Measurements from ENCODE around the gene UROD. TPM values are rescaled to one million over a fixed set of nuclear protein-coding genes. Genes with fewer than 3 reads are reported as not detected.

Gene UROD
- total RNA-seq, 6 donors from 2014 or later: 38.6 to 76.3 (median 63.3) TPM

DNA sequence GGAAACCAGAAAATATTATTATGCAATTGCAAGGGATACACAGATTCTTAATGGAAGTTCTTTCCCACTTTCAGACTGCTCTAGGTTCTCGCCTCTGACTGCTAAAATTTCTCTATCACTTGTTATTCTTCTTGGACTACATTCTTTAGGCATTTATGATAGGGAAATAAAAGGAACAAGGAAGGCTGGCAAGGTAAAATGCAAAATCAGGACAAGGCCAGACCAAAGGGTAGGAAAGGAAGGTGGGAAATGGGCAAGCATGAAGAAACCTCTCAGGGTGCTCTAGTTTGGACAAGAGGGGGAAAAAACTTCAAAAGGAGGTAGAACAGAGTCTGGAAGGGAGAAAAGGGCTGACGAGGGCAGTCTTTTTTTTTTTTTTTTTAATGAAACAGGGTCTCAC is 26.2 kb downstream of the UROD start:
- no peak for ATAC-seq (ENCODE audit: low FRiP score in 2 of 2)
- H3K36me3 ChIP-seq: peaks cover 0 to 6% (median 0%) of the 10 kb centered on the region in 4 donors
- TF ChIP-seq, protein P1, sequence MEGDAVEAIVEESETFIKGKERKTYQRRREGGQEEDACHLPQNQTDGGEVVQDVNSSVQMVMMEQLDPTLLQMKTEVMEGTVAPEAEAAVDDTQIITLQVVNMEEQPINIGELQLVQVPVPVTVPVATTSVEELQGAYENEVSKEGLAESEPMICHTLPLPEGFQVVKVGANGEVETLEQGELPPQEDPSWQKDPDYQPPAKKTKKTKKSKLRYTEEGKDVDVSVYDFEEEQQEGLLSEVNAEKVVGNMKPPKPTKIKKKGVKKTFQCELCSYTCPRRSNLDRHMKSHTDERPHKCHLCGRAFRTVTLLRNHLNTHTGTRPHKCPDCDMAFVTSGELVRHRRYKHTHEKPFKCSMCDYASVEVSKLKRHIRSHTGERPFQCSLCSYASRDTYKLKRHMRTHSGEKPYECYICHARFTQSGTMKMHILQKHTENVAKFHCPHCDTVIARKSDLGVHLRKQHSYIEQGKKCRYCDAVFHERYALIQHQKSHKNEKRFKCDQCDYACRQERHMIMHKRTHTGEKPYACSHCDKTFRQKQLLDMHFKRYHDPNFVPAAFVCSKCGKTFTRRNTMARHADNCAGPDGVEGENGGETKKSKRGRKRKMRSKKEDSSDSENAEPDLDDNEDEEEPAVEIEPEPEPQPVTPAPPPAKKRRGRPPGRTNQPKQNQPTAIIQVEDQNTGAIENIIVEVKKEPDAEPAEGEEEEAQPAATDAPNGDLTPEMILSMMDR (IDR thresholded peaks at IDR 0.05): no peak
- no peaks in the 10 kb centered on the region for H3K4me1 ChIP-seq
- no peak for DNase-seq
- WGBS, 2 donors: 89 to 92% methylated on average over 2 of the region's 2 CpGs
- H3K27ac ChIP-seq: no peak overlapping the region
- H3K27me3 ChIP-seq: no peaks in the 10 kb centered on the region
- no peak overlapping the region for H3K4me3 ChIP-seq
- no peaks in the 10 kb centered on the region for H3K9me3 ChIP-seq

DNA sequence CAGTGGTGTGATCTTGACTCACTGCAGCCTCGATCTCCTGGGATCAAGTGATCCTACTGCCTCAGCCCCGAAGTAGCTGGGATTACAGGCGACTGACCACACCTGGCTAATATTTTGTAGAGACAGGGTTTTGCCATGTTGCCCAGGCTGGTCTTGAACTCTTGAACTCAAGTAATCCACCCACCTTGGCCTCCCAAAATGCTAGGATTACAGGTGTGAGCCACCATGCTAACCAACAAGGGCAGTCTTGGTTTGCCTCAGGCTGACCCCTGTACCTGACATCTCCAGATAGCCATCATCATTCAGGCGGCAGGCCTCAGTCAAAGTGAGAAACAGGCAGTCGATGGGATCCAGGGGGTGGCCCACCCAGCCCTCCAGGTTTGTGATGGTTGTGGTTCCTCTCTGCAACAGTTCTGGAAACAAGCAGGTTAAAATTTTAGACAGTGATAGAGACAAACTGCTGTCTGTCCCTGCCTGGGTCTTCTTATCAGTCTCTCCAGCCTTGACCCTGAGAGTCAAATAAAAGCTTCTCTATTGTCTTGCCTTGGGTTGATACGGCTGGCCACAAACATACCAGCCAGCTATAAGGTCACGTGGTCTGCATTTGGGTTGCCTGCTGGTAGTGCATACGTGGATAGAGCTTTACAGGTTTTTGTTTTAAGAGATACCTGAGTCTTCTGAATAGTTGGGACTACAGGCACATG is 26.8 kb downstream of the UROD start:
- DNase-seq (no peak), ATAC-seq (ENCODE audit: low FRiP score in 2 of 2) (no peak)
- no peaks in the 10 kb centered on the region for H3K9me3 ChIP-seq
- TF ChIP-seq POLR2AphosphoS5 (IDR thresholded peaks at IDR 0.05) (no peak), EP300 (IDR thresholded peaks at IDR 0.05) (no peak), POLR2A (IDR thresholded peaks at IDR 0.05) (no peak)
- TF ChIP-seq, protein P1 (IDR thresholded peaks at IDR 0.05): no peak
- H3K27me3 ChIP-seq: no peaks in the 10 kb centered on the region
- H3K36me3 ChIP-seq: peaks cover 0 to 8% (median 0%) of the 10 kb centered on the region in 4 donors
- no peaks in the 10 kb centered on the region for H3K4me1 ChIP-seq
- H3K4me3 ChIP-seq: no peak overlapping the region
- H3K27ac ChIP-seq: no peak overlapping the region
- WGBS, 2 donors: 86 to 93% methylated on average over 6 to 8 of the region's 8 CpGs

DNA sequence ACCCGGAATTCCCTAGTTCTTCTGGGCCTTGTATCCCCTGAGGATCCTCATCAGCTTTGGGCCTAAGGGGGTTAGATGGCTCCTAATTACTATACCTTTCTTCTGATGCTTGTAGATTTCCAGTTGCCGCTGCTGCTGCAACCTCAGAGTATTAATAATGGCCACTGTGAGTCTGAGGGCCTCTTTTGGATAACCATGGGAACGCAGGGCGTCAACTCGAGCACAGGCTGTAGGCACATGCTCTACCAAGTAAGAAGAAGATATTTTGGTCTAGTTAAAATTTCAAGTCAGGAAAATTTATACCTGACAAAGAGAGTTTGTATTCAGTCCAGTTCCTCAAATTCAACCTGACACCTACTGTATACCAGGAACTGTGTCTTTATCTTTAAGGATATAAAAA is 28.2 kb downstream of the UROD start:
- H3K36me3 ChIP-seq: peaks cover 0 to 8% (median 0%) of the 10 kb centered on the region in 4 donors
- H3K9me3 ChIP-seq: no peaks in the 10 kb centered on the region
- DNase-seq: no peak
- H3K4me3 ChIP-seq: no peak overlapping the region
- ATAC-seq (ENCODE audit: low FRiP score in 2 of 2): no peak
- TF ChIP-seq, protein P1 (IDR thresholded peaks at IDR 0.05): no peak
- no peak for TF ChIP-seq POLR2A (IDR thresholded peaks at IDR 0.05)
- TF ChIP-seq EP300 (IDR thresholded peaks at IDR 0.05): no peak
- TF ChIP-seq POLR2AphosphoS5 (IDR thresholded peaks at IDR 0.05): no peak
- no peaks in the 10 kb centered on the region for H3K27me3 ChIP-seq
- 95 to 99% methylated on average over 5 of the region's 5 CpGs for WGBS, 2 donors
- no peaks in the 10 kb centered on the region for H3K4me1 ChIP-seq
- H3K27ac ChIP-seq: no peak overlapping the region

DNA sequence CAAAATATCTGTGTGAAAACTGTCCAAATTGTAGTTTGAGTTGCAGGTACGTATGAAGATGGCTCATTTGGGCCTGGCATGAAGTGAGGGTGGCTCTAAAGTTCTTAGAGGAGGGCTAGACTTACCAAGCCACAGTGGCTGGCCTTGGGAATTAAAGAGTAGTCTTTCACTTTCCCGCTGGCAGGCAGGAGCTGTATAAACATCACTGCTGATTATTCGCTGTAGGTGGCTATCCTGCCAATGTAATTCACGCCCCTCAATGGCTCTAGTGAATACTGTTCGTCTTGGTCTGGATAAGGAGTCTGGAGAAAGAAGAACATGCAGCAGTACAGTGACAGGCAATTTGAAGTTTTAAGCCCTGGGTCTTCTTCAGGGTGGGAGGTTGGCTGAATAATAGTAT is 31.0 kb downstream of the UROD start:
- Histone ChIP-seq H3K27ac (no peak overlapping the region), H3K4me3 (no peak overlapping the region)

More for the DNA sequence above, 31.0 kb downstream of the UROD start:
- no peaks in the 10 kb centered on the region for H3K4me1 ChIP-seq
- no peak for DNase-seq
- TF ChIP-seq POLR2AphosphoS5 (IDR thresholded peaks at IDR 0.05) (no peak), EP300 (IDR thresholded peaks at IDR 0.05) (no peak), POLR2A (IDR thresholded peaks at IDR 0.05) (no peak)
- TF ChIP-seq, protein P1 (IDR thresholded peaks at IDR 0.05): no peak
- WGBS, 2 donors: 84 to 86% methylated on average over 5 of the region's 5 CpGs
- peaks cover 0 to 3% (median 0%) of the 10 kb centered on the region in 4 donors for H3K36me3 ChIP-seq
- no peak for ATAC-seq (ENCODE audit: low FRiP score in 2 of 2)
- no peaks in the 10 kb centered on the region for H3K9me3 ChIP-seq
- no peaks in the 10 kb centered on the region for H3K27me3 ChIP-seq

All from upper lobe of left lung (tissue), 6 donors.